Subcutaneous adipose tissue (tissue), 4 donors: ENCODE data around the gene HPD. TPM values are rescaled to one million over a fixed set of nuclear protein-coding genes. Genes with fewer than 3 reads are reported as not detected.

Source experiments
- total RNA-seq, 4 donors: library from RNA; depleted of rRNA; stranded (reverse); fragments of >200 nt; gene quantifications; one replicate each; pipeline ENCODE4 v1.1.0, GENCODE V29; 2016
- TF ChIP-seq, protein P1 (sequence below): fragments of 450-650 bp; IDR thresholded peaks from one replicate; pipeline ENCODE4 v1.5.1; 2016; ENCODE audit warnings: low read depth, mild to moderate bottlenecking, control low read depth, antibody characterized with exemption, moderate library complexity

The HPD gene
- total RNA-seq, 4 donors from 2014 or later = 0.34 to 0.94 (median 0.74) TPM

DNA sequence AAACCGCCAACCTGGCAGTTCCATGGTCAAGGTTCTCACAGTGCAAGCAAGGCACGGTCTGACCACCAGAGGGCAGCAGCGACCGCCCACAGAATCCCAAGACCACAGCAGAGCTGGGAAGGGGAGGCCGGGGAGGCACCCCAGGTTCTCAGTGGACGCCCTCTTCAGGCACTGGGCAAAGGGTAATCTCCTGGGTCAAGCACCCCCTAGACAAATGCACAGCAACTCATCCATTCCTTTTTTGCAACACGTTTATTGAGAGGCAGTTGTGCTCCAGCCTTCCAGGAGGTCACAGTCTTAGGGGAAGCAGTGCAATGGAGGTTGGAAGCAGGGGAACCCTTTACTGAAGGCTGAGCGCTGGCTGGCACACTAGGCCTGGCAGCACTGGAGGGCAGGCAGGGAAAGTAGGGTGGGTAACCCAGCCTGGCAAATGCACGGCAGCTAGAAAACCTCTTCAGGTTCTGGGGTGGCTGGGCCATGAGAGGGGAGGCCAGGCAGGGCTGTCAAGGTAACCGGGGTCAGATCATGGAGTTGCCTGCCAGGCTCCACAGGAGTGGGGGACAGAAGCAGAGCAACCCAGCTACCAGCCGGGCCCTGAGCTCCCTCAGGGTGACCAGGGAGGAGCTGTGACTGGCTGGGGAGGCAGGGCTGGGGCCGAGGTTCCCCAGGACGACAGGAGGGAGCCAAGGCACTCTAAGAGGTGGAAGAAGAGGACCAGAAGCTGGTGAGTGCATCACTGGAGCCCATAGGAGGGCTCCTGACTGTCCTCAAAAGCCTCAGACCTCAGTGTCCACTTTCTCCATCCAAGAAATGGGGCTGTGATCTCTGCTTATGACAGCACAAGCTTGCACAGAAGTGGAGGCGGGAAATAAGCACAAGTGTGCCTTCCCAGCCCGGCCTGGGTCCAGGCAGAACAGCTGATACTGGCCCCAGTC, 63.4 kb downstream of the HPD start:
- TF ChIP-seq, protein P1, sequence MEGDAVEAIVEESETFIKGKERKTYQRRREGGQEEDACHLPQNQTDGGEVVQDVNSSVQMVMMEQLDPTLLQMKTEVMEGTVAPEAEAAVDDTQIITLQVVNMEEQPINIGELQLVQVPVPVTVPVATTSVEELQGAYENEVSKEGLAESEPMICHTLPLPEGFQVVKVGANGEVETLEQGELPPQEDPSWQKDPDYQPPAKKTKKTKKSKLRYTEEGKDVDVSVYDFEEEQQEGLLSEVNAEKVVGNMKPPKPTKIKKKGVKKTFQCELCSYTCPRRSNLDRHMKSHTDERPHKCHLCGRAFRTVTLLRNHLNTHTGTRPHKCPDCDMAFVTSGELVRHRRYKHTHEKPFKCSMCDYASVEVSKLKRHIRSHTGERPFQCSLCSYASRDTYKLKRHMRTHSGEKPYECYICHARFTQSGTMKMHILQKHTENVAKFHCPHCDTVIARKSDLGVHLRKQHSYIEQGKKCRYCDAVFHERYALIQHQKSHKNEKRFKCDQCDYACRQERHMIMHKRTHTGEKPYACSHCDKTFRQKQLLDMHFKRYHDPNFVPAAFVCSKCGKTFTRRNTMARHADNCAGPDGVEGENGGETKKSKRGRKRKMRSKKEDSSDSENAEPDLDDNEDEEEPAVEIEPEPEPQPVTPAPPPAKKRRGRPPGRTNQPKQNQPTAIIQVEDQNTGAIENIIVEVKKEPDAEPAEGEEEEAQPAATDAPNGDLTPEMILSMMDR = no peak

DNA sequence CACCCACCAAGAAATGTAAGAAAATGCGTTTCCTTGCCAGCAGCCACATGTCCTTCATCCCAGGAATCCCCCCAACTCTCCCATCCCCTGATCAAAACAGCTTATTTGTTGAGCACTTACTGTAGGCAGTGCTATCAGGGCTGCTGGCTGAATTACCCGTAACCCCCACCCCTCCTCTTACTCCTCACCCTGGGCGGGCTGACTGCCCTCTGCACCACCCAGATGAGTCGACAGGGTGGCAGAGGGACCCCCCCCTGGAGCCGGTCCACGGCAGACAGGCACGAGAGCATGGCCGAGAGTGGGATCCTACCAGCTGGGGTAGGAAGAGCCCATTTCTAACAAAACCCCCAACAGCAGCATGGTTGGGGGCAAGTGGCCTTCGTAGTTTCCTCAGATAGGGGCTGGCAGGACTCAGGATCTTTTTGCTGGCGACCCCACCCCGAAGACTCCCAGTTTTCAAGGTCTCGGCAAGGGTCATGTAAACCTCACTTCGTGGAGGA, 64.1 kb downstream of the HPD start:
- TF ChIP-seq, protein P1 = no peak

GRCh38 chr12:121793838-121794533, 64.7 kb downstream of the HPD start:
- TF ChIP-seq, protein P1 = no peak

DNA sequence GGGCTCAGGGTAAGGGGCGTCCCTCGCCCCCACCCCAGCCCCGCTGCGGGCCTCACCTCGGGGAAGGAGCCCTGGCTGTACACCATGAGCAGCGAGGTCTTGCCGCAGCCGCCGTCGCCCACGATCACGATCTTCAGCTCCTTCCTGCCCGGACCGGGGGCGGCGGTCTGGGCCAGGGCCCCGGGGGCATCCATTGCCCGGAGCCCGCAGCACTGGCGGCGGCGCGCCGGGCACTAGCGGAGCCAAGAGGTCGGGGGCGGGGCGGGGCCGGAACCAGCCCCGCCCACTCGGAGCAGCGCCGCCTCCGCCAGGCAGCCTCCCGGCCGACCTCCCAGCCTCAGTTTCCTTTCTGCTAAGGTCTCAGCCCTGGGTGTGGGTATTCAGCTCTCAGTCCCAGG, 65.2 kb downstream of the HPD start, which contains the start of gene RHOF:
Gene RHOF, minus strand, starts transcription at position 249 of the 398 bp plus-strand sequence. Its CDS starts 55 bp downstream, at position 194.
- TF ChIP-seq, protein P1 = no peak

DNA sequence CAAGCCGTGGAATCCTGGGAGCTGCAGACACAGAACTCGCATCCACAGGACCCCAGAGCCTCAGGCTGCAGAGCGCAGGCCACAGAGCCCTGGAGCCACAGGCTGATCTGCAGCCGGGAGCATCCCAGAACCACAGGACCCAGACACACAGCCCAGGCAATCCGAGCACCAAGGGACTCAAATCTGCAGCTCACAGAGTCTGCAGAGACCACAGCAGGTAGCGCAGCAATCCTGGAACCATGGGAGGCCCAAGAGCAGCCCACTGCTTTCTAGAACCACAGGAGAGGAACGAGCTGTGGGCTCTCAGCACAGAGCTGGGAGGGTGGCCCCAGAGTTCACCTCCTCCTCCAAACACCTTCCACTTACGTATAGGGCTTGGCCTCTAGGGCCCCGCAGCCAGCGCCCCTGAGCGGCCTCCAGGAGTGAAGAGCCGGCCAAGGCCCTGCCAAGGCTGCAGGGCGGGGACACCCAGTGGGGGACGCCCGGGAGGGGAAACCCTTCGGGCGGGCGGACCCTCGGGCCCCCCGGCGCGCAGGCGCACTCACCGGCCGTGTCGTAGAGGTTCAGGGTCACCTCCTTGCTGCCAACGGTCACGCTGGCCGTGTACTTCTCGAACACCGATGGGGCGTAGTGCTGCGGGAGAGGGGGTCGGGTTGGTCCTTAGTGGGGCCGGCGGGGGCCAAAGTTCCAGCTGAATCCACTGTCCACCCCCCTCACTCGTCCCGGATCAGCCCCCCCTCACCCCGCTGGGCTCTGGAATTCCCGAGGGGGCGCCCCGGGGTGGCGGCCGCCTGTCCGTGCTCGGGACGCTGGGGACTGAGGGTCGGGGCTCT, 65.8 kb downstream of the HPD start:
- TF ChIP-seq, protein P1 = no peak

- TF ChIP-seq, protein P1 = no peak
These were observed 66.7 kb downstream of the HPD start for GRCh38 chr12:121791671-121792551.
